GM13976 (cell line): ENCODE data around the gene KNDC1.

Source experiments
- DNase-seq: peaks from one replicate; pipeline ENCODE4 v3.0.0; 2012; ENCODE audit warnings: low spot score
- CTCF ChIP-seq: IDR thresholded peaks from 2 replicates; pipeline ENCODE4 v1.5.1; 2012; ENCODE audit warnings: borderline replicate concordance, mild to moderate bottlenecking; ENCODE audit not compliant: insufficient read depth; ENCODE audit errors: extremely low read depth, missing control alignments, control extremely low read depth
- in situ Hi-C: fragments of 300-500 bp; cut with MboI; formaldehyde crosslinking; loops from one replicate; pipeline ENCODE4 v1.12.0; 2022; ENCODE audit warnings: low sequenced_read_pairs, mixed read lengths, inconsistent platforms; ENCODE audit not compliant: unreplicated experiment

The KNDC1 gene

DNA sequence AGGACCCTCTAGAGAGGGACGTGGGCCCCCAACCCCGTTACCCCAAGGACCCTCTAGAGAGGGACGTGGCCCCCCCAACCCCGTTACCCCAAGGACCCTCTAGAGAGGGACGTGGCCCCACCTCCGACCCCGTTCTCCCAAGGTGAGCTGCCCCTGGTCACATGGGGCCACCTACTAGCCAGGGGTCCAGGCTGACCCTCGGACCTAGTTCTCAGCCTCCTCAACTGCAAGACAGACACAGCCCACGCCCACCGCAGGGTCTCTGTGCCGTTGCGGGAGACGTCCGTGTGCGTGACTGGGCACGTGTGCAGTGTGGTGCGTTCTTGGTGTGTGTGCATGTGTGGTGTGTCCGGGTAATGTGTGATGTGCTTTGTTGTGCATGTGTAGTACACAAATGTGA is 48.4 kb downstream of the KNDC1 start:
- in situ Hi-C loops, result no loop called here
- no peak for DNase-seq
- TF ChIP-seq CTCF, result no peak

DNA sequence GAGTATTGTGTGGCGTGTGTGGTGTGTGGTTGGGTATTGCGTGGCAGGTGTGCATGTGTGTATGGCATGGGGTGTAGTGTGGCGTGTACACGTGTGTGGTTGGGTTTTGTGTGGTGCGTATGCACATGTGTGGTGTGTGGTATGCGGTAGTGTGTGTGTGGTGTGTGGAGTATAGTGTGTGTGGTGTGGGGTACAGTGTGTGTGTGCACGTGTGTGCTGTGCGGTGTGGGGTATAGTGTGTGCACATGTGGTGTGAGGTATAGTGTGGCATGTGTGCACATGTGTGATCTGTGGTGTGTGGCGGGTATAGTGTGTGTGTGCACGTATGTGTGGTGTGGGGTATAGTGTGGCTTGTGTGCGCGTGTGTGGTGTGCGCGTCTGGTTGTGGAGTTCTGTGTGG is 49.1 kb downstream of the KNDC1 start:
- in situ Hi-C loops, result no loop called here
- DNase-seq, result no peak
- TF ChIP-seq CTCF, result no peak

GRCh38 chr10:133209641-133210040 is 49.6 kb downstream of the KNDC1 start:
- DNase-seq, result no peak
- TF ChIP-seq CTCF, result no peak
- in situ Hi-C loops, result no loop called here

GRCh38 chr10:133210398-133211140 is 50.5 kb downstream of the KNDC1 start:
- TF ChIP-seq CTCF, result no peak
- in situ Hi-C loops, result no loop called here
- no peak for DNase-seq

- no peak for DNase-seq
- TF ChIP-seq CTCF, result no peak
- in situ Hi-C loops, result no loop called here
These were observed 51.3 kb downstream of the KNDC1 start for GRCh38 chr10:133211141-133211830.

GRCh38 chr10:133211959-133212852 is 52.2 kb downstream of the KNDC1 start:
- in situ Hi-C loops, result no loop called here
- TF ChIP-seq CTCF, result no peak
- no peak for DNase-seq
